Kidney (tissue), 14 donors: Measurements from ENCODE around the gene SCCPDH. TPM values are rescaled to one million over a fixed set of nuclear protein-coding genes. Genes with fewer than 3 reads are reported as not detected.

Experiments used
- DNase-seq, 5 donors: peaks; one replicate each; pipeline ENCODE4 v3.0.0-alpha.2; 2013 to 2020
- FAIRE-seq: peaks from 2 replicates; lab custom pipeline; 2012; peaks lifted over from hg19 to GRCh38; lab: Jason Lieb, UNC
- H3K27ac ChIP-seq, 2 donors: one replicate each; pipeline ENCODE4 v1.7.0; 2013; ENCODE audit warnings: low read depth in 2 of 2, low read length in 2 of 2, inconsistent platforms in 1 of 2
- H3K27me3 ChIP-seq: one replicate; pipeline ENCODE4 v1.7.1; 2013; ENCODE audit warnings: low read length, inconsistent platforms; ENCODE audit not compliant: control insufficient read depth, insufficient read depth
- H3K36me3 ChIP-seq, 3 donors: one replicate each; pipeline versions ENCODE4 v1.7.0 to v1.7.1; 2013; ENCODE audit warnings: low read length in 3 of 3, control low read depth in 1 of 3, inconsistent platforms in 1 of 3; ENCODE audit not compliant: insufficient read depth in 3 of 3, control insufficient read depth in 2 of 3
- H3K4me1 ChIP-seq, 3 donors: one replicate each; pipeline versions ENCODE4 v1.7.0 to v1.7.1; 2013; ENCODE audit warnings: low read length in 3 of 3, inconsistent platforms in 1 of 3, low read depth in 1 of 3; ENCODE audit not compliant: control insufficient read depth in 2 of 3, insufficient read depth in 2 of 3
- H3K4me3 ChIP-seq, 3 donors: one replicate each; pipeline versions ENCODE4 v1.7.0 to v1.8.1; 2013; ENCODE audit warnings: low read length in 3 of 3, control low read depth in 1 of 3, inconsistent platforms in 1 of 3
- H3K9ac ChIP-seq, 3 donors: one replicate each; pipeline versions ENCODE4 v1.7.0 to v1.7.1; 2013; ENCODE audit warnings: low read length in 3 of 3, control low read depth in 1 of 3, inconsistent platforms in 1 of 3
- H3K9me3 ChIP-seq, 3 donors: one replicate each; pipeline versions ENCODE4 v1.7.0 to v1.7.1; 2013; ENCODE audit warnings: low read length in 3 of 3, control low read depth in 1 of 3, inconsistent platforms in 1 of 3; ENCODE audit not compliant: control insufficient read depth in 2 of 3, insufficient read depth in 1 of 3
- intact Hi-C: fragments of 100-400 bp; cut with DNase I; formaldehyde crosslinking; loops from one replicate; pipeline ENCODE4 v1.11.1; 2022
- polyA plus RNA-seq: library from polyadenylated mRNA; stranded (reverse); fragments of 350-450 nt; fragmentation: Illumina TruSeq; extraction: RNeasy Lipid Tissue Mini Kit (QIAGEN cat#74804); gene quantifications from one replicate; pipeline ENCODE4 v1.2.3, GENCODE V29; 2014; ENCODE audit warnings: low read depth, low replicate concordance; ENCODE audit not compliant: insufficient read depth
- total RNA-seq: library from RNA; stranded (reverse); fragmentation: NEBNext Ultra II Directional; extraction: Animal tissue kit (Norgen Biotek cat#: 25700); gene quantifications from one replicate; pipeline ENCODE4 v1.2.1, GENCODE V29; 2021
- TF ChIP-seq, protein P1 (sequence below): IDR thresholded peaks from 3 replicates; pipeline ENCODE4 v1.5.1; 2012; ENCODE audit warnings: mild to moderate bottlenecking, moderate library complexity, borderline replicate concordance; ENCODE audit not compliant: insufficient read depth; ENCODE audit errors: extremely low read depth
- donor health status: control.
- donor health status: control.
- donor health status: control.
- donor health status: control.
- donor health status: control.
- donor health status: DM: yes; HTN: yes; CAD: no.
- donor health status: Normal renal cell carcinoma (clear cell type).

The SCCPDH gene
- total and polyA plus RNA-seq, 2 donors from 2014 or later, result 37.2 to 48.6 TPM

DNA sequence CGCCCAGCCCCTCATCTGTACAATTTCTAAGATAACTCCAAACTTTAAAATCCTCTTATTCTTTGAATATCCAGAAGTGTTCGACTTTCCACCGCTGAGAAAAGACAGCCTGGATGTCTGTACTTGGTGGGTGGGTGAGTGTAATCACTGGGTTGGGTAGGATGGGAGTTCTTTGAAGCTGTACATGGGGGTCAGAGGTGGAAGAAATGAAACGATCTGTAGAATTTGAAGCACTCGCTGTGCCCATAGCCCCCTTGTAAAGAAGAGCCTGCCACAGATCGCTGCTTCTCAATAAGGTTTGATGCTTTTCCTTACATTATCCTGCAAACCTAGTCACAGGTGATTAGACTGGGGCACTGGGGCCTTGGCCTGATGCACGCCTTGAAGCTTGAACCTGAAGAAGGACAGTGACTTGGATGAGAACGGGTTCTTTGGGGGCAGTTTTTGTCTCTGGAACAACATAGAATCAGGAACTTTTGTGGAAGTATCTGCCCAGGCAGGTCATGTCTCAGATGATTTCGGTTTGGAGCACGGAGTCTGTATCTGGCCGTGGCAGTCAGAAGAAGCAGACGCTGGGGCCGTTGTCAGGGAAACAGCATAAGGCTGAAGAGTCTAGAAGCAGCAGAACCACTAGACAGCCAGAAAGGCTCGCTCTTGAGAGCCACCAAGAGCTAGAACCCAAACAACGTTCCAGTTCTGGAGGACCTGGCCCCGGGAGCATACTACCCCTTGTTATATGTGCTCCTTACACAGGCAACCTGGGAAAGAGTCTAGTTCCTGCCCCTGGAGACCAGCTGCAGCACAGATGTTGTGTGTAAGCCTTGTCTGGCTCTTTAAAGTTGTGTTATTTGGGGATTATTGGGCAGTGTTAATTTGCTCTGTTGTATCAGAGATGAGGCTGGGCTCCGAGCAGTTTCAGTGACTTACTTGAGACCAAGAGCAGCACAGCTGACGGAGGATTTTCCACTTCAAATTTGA, 45.1 kb upstream of the SCCPDH start:
- Histone ChIP-seq H3K4me3 (no peak overlapping the region), H3K27me3 (no peaks in the 10 kb centered on the region), H3K9me3 (no peaks in the 10 kb centered on the region), H3K36me3 (no peaks in the 10 kb centered on the region), H3K9ac (no peak overlapping the region), H3K27ac (no peak overlapping the region), H3K4me1 (peaks cover 0 to 10% (median 4%) of the 10 kb centered on the region in 3 donors)
- DNase-seq (peak in 3 of 5 donors; percentile 35 to 58 (median 52)), FAIRE-seq (no peak)
- TF ChIP-seq, protein P1, sequence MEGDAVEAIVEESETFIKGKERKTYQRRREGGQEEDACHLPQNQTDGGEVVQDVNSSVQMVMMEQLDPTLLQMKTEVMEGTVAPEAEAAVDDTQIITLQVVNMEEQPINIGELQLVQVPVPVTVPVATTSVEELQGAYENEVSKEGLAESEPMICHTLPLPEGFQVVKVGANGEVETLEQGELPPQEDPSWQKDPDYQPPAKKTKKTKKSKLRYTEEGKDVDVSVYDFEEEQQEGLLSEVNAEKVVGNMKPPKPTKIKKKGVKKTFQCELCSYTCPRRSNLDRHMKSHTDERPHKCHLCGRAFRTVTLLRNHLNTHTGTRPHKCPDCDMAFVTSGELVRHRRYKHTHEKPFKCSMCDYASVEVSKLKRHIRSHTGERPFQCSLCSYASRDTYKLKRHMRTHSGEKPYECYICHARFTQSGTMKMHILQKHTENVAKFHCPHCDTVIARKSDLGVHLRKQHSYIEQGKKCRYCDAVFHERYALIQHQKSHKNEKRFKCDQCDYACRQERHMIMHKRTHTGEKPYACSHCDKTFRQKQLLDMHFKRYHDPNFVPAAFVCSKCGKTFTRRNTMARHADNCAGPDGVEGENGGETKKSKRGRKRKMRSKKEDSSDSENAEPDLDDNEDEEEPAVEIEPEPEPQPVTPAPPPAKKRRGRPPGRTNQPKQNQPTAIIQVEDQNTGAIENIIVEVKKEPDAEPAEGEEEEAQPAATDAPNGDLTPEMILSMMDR, result no peak
- intact Hi-C loops, result no loop called here

DNA sequence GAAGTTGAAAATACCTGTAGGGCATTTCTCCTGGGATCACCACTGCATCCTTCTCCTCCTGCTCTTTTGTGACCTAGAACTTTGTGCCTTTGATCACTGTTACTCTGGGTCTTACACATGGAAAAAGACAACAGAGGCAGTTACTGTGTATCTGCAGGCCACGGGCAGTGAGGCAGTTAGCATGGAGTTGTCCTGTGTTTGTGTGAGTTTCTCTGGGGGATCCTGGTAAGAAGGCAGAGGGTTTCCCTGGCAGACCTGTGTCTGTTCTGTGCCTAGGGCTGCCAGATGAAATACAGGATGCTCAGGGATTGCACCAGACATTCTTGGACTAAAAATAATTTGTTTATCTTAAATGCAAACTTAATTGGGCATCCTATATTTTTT, 44.4 kb upstream of the SCCPDH start:
- H3K36me3 ChIP-seq, result no peaks in the 10 kb centered on the region
- peak in 1 of 5 donors; percentile 5 for DNase-seq
- H3K9ac ChIP-seq, result no peak overlapping the region
- intact Hi-C loops, result no loop called here
- H3K4me3 ChIP-seq, result no peak overlapping the region
- H3K27ac ChIP-seq, result no peak overlapping the region
- H3K27me3 ChIP-seq, result no peaks in the 10 kb centered on the region
- peaks cover 0 to 10% (median 4%) of the 10 kb centered on the region in 3 donors for H3K4me1 ChIP-seq
- TF ChIP-seq, protein P1, result no peak
- no peak for FAIRE-seq
- no peaks in the 10 kb centered on the region for H3K9me3 ChIP-seq

GRCh38 chr1:246680190-246680589, 44.0 kb upstream of the SCCPDH start:
- H3K27me3 ChIP-seq, result no peaks in the 10 kb centered on the region
- peak in 1 of 5 donors; percentile 10 for DNase-seq
- TF ChIP-seq, protein P1, result no peak
- H3K27ac ChIP-seq, result no peak overlapping the region
- no peak for FAIRE-seq
- H3K4me1 ChIP-seq, result peaks cover 0 to 10% (median 4%) of the 10 kb centered on the region in 3 donors
- intact Hi-C loops, result no loop called here
- H3K4me3 ChIP-seq, result no peak overlapping the region
- H3K36me3 ChIP-seq, result no peaks in the 10 kb centered on the region
- H3K9me3 ChIP-seq, result no peaks in the 10 kb centered on the region
- no peak overlapping the region for H3K9ac ChIP-seq
